Activated T-cell treated with anti-CD3 and anti-CD28 coated beads, Interleukin-2, amount 50 U/mL, for 24 hours (primary cell): ENCODE results near the gene SPRY4.
"Not testable (repeated sequence)": the region's sequence is repeated elsewhere in the genome, so short reads cannot be mapped to it uniquely, and the experiment has no call there.

Experiments
- DNase-seq: peaks from one replicate; pipeline ENCODE4 v3.0.0-alpha.2; 2020
- H3K27ac Mint-ChIP-seq: 2 replicates; pipeline ENCODE4 v1.8.0; 2020; ENCODE audit warnings: mild to moderate bottlenecking, mixed read lengths
- H3K27me3 Mint-ChIP-seq: 2 replicates; pipeline ENCODE4 v1.8.0; 2020; ENCODE audit warnings: mixed read lengths
- H3K36me3 Mint-ChIP-seq: 2 replicates; pipeline ENCODE4 v1.8.0; 2020; ENCODE audit warnings: low read depth, mixed read lengths
- H3K4me1 Mint-ChIP-seq: 2 replicates; pipeline ENCODE4 v1.8.0; 2020; ENCODE audit warnings: low read depth, mixed read lengths
- H3K4me3 Mint-ChIP-seq: 2 replicates; pipeline ENCODE4 v1.8.0; 2020; ENCODE audit warnings: mild to moderate bottlenecking, moderate library complexity, mixed read lengths
- H3K9me3 Mint-ChIP-seq: 2 replicates; pipeline ENCODE4 v1.8.0; 2020; ENCODE audit warnings: mixed read lengths

Gene SPRY4

DNA sequence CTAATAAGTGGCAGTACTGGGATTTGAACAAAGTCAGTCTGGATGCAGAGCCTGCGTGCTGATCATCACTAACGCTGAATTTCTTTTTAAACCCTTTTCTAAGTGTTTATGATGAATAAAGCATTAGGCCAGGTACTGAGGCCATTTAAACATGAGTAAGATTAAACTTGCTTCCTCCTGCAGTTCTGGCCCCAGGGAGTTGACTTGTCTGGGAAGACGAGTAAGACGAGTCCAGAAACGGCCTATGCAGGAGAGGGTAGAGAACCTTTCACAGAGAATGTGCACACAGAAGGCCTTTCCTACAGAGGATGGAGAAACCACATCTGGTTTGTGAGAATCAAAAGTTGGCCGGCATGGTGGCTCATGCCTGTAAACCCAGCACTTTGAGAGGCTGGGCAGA, 42.9 kb downstream of the SPRY4 start:
- no peak overlapping the region for H3K4me3 Mint-ChIP-seq
- no peak overlapping the region for H3K27ac Mint-ChIP-seq
- no peaks in the 10 kb centered on the region for H3K9me3 Mint-ChIP-seq
- H3K27me3 Mint-ChIP-seq, result no peaks in the 10 kb centered on the region
- no peak for DNase-seq
- H3K4me1 Mint-ChIP-seq, result no peaks in the 10 kb centered on the region
- no peaks in the 10 kb centered on the region for H3K36me3 Mint-ChIP-seq

DNA sequence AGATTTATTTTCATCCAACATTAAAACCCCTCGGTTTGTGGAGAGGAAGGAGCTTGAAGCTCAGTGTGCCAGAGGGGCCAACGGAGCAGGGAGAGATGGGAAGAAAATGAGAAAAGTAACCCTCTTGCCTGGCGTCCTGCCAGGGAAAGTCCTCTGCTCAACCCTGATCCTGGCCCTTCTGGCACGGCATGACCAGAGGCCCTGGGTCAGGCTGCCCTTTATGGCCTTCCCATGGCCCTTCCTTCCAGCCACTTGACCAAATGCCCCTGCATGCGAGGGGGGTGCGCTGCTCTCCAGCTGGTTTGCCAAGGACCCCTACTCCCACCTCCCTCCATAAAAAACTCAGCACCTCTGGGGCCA, 43.8 kb downstream of the SPRY4 start:
- Mint-ChIP-seq H3K36me3 (no peaks in the 10 kb centered on the region), H3K4me1 (no peaks in the 10 kb centered on the region), H3K9me3 (no peaks in the 10 kb centered on the region), H3K27me3 (no peaks in the 10 kb centered on the region), H3K27ac (no peak overlapping the region), H3K4me3 (no peak overlapping the region)
- DNase-seq, result no peak

DNA sequence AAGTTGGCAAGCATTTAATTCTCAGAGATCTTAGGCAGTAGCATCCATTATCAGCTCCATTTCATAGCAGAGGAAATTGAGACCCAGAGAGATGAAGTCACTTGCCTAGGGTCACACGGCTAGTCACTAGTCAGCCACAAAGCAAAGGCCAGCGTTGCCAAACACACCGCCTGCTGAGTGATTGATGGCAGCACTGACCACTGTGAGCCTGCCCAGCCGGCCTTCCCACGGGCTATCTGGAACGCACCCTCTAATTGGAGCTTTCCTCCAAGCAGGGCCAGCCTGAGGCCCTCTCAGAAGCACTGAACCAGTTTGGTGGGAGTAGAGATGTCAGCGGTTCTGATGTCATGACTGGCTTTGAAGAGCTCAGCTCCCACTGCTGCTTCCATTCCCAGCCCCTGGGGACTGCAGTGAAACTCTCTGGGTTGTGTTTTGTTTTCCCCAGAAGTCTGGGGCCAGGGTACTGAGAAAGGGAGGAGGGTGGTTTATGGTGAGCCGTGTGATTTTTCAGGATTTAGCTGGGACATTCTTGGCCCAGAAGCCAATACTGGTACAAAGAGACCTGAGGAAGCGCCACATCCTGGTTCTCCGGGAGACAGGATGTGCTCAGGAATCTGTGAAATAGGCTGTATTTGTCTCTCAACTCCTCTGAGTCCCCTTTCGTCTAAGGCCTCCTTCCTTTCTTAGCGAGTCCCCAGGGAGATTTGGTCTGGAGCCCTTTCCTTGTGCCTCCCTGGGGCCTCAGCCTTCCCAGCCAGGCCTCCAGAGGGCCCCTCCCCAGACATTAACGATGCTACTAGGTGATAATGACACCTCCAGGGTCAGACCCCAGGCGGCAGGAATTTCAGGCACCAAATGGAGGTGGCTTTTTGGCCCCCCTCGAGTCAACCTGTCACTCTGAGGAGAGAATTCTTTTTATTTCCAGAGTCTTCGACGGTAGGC, 44.5 kb downstream of the SPRY4 start:
- no peak overlapping the region for H3K27ac Mint-ChIP-seq
- no peaks in the 10 kb centered on the region for H3K36me3 Mint-ChIP-seq
- no peaks in the 10 kb centered on the region for H3K4me1 Mint-ChIP-seq
- H3K4me3 Mint-ChIP-seq, result no peak overlapping the region
- no peak for DNase-seq
- H3K9me3 Mint-ChIP-seq, result no peaks in the 10 kb centered on the region
- H3K27me3 Mint-ChIP-seq, result no peaks in the 10 kb centered on the region

DNA sequence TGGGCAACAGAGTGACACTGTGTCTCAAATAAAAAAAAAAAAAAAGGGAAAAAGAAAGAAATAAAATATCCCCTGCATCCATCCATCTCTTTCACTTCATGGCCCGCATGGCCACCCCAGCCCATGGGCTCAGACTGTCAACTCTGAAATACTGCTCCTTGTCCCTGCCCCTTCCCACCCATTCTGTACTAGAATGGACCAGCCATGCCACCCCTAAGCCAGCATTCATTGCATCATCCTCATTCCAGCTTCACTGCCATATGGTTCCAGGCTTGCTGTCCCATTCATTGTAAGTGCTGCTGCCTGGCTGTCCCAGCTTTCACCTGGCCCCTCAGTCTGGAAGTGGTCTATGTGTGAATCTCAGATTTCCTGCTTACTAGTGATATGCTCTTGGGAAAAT, 46.2 kb downstream of the SPRY4 start:
- DNase-seq, result no peak
- no peak overlapping the region for H3K4me3 Mint-ChIP-seq
- no peaks in the 10 kb centered on the region for H3K36me3 Mint-ChIP-seq
- H3K4me1 Mint-ChIP-seq, result no peaks in the 10 kb centered on the region
- H3K27me3 Mint-ChIP-seq, result no peaks in the 10 kb centered on the region
- no peak overlapping the region for H3K27ac Mint-ChIP-seq
- H3K9me3 Mint-ChIP-seq, result no peaks in the 10 kb centered on the region

DNA sequence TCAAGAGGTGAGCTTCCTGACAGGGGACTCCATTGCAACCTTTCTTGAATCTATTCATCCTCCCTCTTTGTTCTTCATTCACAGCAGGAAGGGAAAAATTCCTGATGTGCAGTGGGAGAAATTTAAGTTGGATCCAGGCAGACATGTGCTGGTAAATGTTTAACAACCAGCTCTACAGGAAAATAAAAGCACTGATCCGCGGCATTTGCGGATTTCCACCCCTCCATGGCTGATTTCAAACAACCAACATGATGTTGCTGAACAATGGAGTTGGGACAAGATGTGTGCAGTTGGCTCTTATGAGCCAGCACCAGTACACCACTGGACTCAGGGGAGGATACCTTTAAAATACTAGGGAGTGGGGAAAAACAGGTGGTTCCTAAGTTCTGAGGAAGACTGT, 47.0 kb downstream of the SPRY4 start:
- no peaks in the 10 kb centered on the region for H3K27me3 Mint-ChIP-seq
- H3K9me3 Mint-ChIP-seq, result no peaks in the 10 kb centered on the region

DNA sequence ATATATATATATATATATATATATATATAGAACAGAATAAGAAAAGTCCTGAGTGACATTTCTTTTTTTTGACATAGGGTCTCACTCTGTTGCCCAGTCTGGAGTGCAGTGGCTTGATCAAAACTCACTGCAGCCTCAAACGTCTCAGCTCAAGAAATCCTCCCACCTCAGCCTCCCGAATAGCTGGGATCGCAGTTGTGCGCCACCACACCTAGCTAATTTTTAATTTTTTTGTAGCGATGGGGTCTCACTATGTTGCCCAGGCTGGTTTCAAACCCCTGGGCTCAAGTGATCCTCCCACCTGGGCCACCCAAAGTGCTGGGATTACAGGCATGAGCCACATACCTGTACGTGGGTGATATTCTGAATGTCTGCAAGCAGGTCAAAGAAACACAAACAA, 48.3 kb downstream of the SPRY4 start:
- Mint-ChIP-seq H3K9me3 (no peaks in the 10 kb centered on the region), H3K36me3 (no peaks in the 10 kb centered on the region), H3K4me1 (no peaks in the 10 kb centered on the region), H3K27me3 (no peaks in the 10 kb centered on the region), H3K4me3 (no peak overlapping the region), H3K27ac (no peak overlapping the region)
- no peak for DNase-seq

More for the DNA sequence above, 47.0 kb downstream of the SPRY4 start:
- DNase-seq, result no peak
- Mint-ChIP-seq H3K27ac (no peak overlapping the region), H3K4me1 (no peaks in the 10 kb centered on the region), H3K4me3 (no peak overlapping the region), H3K36me3 (no peaks in the 10 kb centered on the region)

DNA sequence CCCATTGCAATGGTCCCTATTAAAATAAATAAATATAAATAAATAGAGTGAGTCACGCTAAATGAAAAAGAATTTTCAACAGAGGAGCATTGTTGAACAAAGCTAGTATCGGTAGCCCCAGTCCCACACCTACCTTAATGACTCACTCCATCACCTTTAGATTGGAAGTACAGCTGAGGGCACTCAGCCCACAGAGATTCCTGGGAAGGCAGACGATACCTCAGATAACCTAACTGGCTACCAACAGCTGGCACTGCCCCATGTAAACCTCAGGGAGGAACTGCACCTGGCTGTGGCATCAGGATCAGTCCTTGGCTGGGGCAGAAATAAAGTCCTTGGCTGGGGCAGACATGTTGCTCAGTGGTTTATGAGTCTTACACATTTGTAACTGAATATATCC, 49.3 kb downstream of the SPRY4 start:
- Mint-ChIP-seq H3K27ac (no peak overlapping the region), H3K4me3 (no peak overlapping the region), H3K27me3 (no peaks in the 10 kb centered on the region), H3K9me3 (no peaks in the 10 kb centered on the region), H3K4me1 (no peaks in the 10 kb centered on the region), H3K36me3 (no peaks in the 10 kb centered on the region)
- no peak for DNase-seq

DNA sequence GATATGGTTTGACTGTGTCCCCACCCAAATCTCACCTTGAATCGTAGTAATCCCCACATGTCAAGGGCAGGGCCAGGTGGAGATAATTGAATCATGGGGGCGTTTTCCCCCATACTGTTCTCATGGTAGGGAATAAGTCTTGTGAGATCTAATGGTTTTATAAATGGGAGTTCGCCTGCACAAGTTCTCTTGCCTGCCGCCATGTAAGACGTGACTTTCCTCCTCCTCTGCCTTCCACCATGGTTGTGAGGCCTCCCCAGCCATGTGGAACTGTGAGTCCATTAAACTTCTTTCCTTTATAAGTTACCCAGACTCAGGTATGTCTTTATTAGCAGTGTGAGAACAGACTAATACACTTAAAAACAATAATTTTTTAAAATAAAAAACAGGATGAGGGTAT, 52.2 kb downstream of the SPRY4 start:
- H3K4me1 Mint-ChIP-seq, H3K36me3 Mint-ChIP-seq, H3K27ac Mint-ChIP-seq, H3K9me3 Mint-ChIP-seq, H3K4me3 Mint-ChIP-seq, DNase-seq, H3K27me3 Mint-ChIP-seq: not testable (repeated sequence)

DNA sequence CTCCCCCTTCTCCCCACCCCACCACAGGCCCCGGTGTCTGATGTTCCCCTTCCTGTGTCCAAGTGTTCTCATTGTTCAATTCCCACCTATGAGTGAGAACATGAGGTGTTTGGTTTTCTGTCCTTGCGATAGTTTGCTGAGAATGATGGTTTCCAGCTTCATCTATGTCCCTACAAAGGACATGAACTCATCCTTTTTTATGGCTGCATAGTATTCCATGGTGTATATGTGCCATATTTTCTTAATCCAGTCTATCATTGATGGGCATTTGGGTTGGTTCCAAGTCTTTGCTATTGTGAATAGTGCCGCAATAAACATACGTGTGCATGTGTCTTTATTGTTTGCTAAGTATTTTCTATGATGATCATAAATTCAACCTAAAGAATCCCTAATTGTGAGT, 60.7 kb downstream of the SPRY4 start:
- H3K36me3 Mint-ChIP-seq, DNase-seq, H3K4me1 Mint-ChIP-seq, H3K4me3 Mint-ChIP-seq, H3K27ac Mint-ChIP-seq, H3K27me3 Mint-ChIP-seq, H3K9me3 Mint-ChIP-seq: not testable (repeated sequence)

DNA sequence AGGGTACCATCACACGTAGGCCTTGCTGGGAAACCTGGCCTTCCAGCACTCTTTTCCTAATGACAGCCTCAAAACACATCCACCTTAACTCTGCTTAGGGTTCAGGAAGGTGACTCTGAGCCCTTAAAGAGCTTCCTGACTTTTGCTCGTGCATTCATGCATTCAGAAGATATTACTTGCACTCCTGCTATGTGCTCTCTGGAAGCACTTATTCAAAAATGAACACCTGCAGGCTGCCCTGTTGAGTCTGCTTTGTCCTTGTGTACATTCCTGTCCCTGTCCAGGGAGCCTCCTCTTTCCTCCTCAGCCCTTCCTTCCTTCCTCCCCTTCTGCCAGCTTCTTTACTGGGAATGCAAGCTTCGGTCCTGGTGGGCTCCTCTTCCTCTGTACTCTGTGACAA, 61.5 kb downstream of the SPRY4 start:
- Mint-ChIP-seq H3K27ac (no peak overlapping the region), H3K9me3 (no peaks in the 10 kb centered on the region), H3K27me3 (no peaks in the 10 kb centered on the region), H3K4me1 (no peaks in the 10 kb centered on the region), H3K36me3 (no peaks in the 10 kb centered on the region), H3K4me3 (no peak overlapping the region)
- no peak for DNase-seq

DNA sequence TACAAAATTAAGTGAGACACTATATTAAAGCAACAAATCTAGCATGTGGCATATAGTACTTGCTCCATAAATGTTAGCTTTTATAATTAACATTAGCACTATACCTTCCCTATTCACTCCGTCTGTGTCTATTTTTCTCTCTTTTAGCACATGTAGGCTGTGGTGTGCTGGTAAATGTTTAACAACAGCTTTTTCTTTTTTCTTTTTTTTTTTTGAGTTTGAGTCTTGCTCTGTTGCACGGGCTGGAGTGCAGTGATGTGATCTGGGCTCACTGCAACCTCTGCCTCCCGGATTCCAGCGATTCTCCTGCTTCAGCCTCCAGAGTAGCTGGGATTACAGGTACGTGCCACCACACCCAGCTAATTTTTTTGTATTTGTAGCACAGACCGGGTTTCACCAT, 62.1 kb downstream of the SPRY4 start:
- no peaks in the 10 kb centered on the region for H3K27me3 Mint-ChIP-seq
- no peaks in the 10 kb centered on the region for H3K9me3 Mint-ChIP-seq
- no peaks in the 10 kb centered on the region for H3K4me1 Mint-ChIP-seq
- no peak for DNase-seq
- no peak overlapping the region for H3K27ac Mint-ChIP-seq
- H3K4me3 Mint-ChIP-seq, result no peak overlapping the region
- no peaks in the 10 kb centered on the region for H3K36me3 Mint-ChIP-seq
